MM.1S (cell line): ENCODE measurements around the gene FBXL17.

Experiments
- EZH2 ChIP-seq: fragments of 300-600 bp; sonication (generic); optimal IDR thresholded peaks from 2 replicates; pipeline ENCODE3; 2017; ENCODE audit warnings: low read depth, mild to moderate bottlenecking, antibody characterized with exemption, low read length, mixed read lengths
- EZH2phosphoT487 ChIP-seq: fragments of 300-600 bp; sonication (generic); IDR thresholded peaks from 2 replicates; pipeline ENCODE4 v1.6.1; 2018; ENCODE audit warnings: antibody characterized with exemption, low read length
- TF ChIP-seq, protein P1 (sequence below): fragments of 300-600 bp; sonication (generic); IDR thresholded peaks from 2 replicates; pipeline ENCODE4 v1.5.1; 2016; ENCODE audit warnings: antibody characterized with exemption, low read length, mixed read lengths

DNA sequence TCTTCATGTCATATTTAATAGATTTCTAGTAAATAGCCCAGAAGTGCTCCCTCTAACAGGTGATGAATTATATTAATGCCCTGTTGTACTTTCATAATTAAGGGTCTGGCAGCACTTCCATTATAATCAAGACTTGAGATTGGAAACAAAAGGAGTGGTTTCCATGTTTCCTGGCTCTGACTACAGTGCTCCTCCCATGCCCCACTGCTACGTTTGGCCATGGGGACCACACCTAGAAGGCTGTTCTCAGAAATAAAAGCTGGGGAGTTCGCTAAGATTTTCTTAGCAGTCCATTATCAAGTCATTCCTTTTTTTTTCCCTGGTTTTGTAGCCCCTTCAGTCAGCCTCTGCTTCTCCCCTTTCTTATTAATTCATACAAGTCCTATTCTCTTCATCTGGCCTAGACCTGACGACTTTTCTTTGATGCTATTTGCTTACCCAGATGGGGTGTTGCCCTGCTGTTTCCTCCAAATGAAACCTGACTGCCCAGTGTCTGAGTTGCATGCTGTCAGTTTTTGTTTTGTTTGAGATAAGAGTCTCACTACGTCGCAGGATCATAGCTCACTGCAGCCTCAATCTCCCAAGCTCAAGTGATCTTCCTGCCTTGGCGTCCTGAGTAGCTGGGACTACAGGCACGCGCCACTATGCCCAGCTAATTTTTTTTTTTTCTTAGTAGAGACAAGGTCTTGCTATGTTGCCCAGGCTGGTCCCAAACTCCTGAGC is 399.0 kb downstream of the FBXL17 start:
- TF ChIP-seq, protein P1, sequence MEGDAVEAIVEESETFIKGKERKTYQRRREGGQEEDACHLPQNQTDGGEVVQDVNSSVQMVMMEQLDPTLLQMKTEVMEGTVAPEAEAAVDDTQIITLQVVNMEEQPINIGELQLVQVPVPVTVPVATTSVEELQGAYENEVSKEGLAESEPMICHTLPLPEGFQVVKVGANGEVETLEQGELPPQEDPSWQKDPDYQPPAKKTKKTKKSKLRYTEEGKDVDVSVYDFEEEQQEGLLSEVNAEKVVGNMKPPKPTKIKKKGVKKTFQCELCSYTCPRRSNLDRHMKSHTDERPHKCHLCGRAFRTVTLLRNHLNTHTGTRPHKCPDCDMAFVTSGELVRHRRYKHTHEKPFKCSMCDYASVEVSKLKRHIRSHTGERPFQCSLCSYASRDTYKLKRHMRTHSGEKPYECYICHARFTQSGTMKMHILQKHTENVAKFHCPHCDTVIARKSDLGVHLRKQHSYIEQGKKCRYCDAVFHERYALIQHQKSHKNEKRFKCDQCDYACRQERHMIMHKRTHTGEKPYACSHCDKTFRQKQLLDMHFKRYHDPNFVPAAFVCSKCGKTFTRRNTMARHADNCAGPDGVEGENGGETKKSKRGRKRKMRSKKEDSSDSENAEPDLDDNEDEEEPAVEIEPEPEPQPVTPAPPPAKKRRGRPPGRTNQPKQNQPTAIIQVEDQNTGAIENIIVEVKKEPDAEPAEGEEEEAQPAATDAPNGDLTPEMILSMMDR = no peak
- TF ChIP-seq EZH2phosphoT487 (no peak), EZH2 (no peak)
